NCI-H69 (cell line): ENCODE results near the gene ZPBP2.
"Not testable (repeated sequence)": the region's sequence is repeated elsewhere in the genome, so short reads cannot be mapped to it uniquely, and the experiment has no call there.

Experiments
- DNase-seq: peaks from one replicate; lab custom pipeline; 2025; lab: John Stamatoyannopoulos, UW

The ZPBP2 gene

GRCh38 chr17:39855911-39856649 lies 11.9 kb upstream of the ZPBP2 start:
- not testable (repeated sequence) for DNase-seq

- DNase-seq, result no peak
Measured at GRCh38 chr17:39861235-39861634, 6.8 kb upstream of the ZPBP2 start.

- no peak for DNase-seq
Measured at GRCh38 chr17:39863244-39863917, 4.6 kb upstream of the ZPBP2 start.

GRCh38 chr17:39863918-39864746 lies 3.9 kb upstream of the ZPBP2 start, which contains the start of gene IKZF3:
IKZF3 (minus strand) TSS chr17:39864312; CDS start chr17:39864126, 186 bp downstream.
- peak; percentile 72 for DNase-seq

GRCh38 chr17:39866013-39866730 lies 1.8 kb upstream of the ZPBP2 start:
- no peak for DNase-seq

- DNase-seq, result no peak
Measured at GRCh38 chr17:39867084-39867879, 720 bp upstream of the ZPBP2 start.

- DNase-seq, result no peak
Measured at GRCh38 chr17:39868554-39868942, 546 bp downstream of the ZPBP2 start.

- DNase-seq, result no peak
Measured at GRCh38 chr17:39870776-39871175, 2.8 kb downstream of the ZPBP2 start.

GRCh38 chr17:39871801-39872200 lies 3.8 kb downstream of the ZPBP2 start:
- no peak for DNase-seq

- no peak for DNase-seq
Measured at GRCh38 chr17:39872751-39873150, 4.7 kb downstream of the ZPBP2 start.

- DNase-seq, result not testable (repeated sequence)
Measured at GRCh38 chr17:39886102-39886501, 18.1 kb downstream of the ZPBP2 start.

GRCh38 chr17:39887078-39887477 lies 19.1 kb downstream of the ZPBP2 start:
- no peak for DNase-seq

GRCh38 chr17:39889200-39889599 lies 21.2 kb downstream of the ZPBP2 start:
- DNase-seq, result no peak

- DNase-seq, result no peak
Measured at GRCh38 chr17:39894681-39895376, 26.8 kb downstream of the ZPBP2 start.

- DNase-seq, result no peak
Measured at GRCh38 chr17:39898088-39898487, 30.1 kb downstream of the ZPBP2 start.

- no peak for DNase-seq
Measured at GRCh38 chr17:39899215-39899614, 31.2 kb downstream of the ZPBP2 start.

GRCh38 chr17:39902027-39902426 lies 34.0 kb downstream of the ZPBP2 start:
- not testable (repeated sequence) for DNase-seq

- no peak for DNase-seq
Measured at GRCh38 chr17:39903158-39903884, 35.3 kb downstream of the ZPBP2 start.

GRCh38 chr17:39904990-39905288 lies 36.9 kb downstream of the ZPBP2 start:
- DNase-seq, result no peak

- no peak for DNase-seq
Measured at GRCh38 chr17:39908789-39909352, 40.9 kb downstream of the ZPBP2 start.
